Measurements from ENCODE around the gene RNASEL.

RNASEL gene

GRCh38 chr1:182620924-182621585 lies 32.0 kb upstream of the RNASEL start:
- no peak for DNase-seq

DNA sequence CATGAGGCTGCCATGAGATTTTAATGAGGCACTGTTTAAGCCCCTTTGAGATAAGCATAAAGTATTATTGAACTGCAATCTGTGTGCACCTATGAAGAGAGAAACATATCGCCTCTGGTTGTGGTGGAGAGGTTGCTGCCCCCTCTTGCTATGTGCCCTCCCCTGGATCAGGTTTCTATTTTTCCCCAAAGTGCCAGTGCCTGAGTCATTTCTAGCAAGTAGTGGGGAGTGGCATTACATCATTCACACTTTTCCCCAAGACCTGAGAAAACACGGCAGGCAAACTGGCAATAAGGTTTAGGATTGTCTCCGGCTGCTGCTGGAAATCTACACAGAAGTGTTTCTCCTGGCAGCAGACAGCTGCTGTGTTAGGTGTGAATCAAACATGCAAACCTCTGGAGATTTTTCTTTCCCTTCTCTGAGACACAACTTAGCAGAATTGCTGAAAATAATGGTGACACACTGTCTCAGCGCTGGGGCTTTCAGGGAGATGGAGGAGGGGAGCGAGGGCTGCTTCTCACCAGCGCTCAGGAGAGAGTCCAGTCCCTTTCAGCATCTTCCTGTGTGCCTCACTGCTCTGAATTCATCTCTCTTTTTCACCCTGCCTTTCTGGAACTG lies 28.8 kb upstream of the RNASEL start:
- peak in 2 of 3 experiments; percentile 30 to 60 for DNase-seq

DNA sequence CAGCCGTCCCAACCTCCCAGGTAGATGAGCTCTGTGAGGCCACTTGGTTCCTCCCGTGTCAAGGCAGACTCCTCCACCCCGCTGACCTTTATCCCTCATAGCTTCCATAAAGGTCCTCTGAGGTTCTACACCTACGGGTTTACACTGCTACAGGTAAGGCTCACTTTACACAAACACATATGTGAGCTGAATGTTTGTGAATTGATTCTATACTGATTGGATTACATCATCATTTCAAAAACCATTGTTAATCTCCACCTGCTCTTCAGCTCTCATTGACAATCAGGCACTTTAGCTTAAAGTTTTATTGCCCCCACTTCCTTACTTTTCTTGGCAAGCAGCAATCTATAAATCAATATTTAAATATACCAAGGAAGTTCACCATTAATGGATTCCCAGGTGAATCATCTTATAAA lies 28.0 kb upstream of the RNASEL start:
- peak in 2 of 3 experiments; percentile 56 to 68 for DNase-seq

- peak; percentile 93 to 99 (median 96) for DNase-seq
Measured at GRCh38 chr1:182616130-182617013, 27.3 kb upstream of the RNASEL start.

DNA sequence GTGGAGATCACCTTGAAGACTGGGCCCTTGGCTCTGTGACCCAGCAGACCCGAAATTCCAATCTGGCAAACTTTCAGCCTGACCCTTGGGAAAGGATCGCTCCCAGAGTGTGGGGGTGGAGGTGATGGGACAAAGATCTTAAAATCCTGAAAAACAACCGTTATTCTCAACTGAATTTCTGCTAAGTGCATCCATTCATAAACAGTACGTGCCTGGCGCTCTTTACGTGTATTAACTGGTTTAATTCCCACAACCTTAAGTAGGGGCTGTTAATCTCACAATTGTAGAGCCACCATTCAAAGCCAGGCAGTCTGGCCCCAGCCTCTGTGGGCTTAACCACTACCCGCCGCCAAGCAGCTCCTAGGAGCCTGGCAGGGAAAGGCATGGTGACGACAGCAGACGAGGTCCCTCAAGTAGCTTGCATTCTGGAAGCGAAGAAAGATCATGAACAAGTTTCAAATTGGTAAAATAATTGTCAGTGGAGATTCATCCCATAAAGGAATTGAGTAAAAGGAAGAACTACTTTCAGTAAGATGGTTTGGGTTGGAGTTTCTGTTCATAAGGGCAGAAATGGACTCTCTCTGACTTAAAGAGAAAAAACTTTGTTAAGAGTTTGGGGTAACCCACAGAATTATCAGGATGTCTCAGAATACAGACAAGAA lies 26.5 kb upstream of the RNASEL start:
- DNase-seq: peak in 2 of 3 experiments; percentile 83 to 89

GRCh38 chr1:182614796-182615454 lies 25.9 kb upstream of the RNASEL start:
- DNase-seq: peak; percentile 26 to 92 (median 88)

GRCh38 chr1:182611787-182612186 lies 22.7 kb upstream of the RNASEL start:
- peak; percentile 92 to 99 (median 97) for DNase-seq

DNA sequence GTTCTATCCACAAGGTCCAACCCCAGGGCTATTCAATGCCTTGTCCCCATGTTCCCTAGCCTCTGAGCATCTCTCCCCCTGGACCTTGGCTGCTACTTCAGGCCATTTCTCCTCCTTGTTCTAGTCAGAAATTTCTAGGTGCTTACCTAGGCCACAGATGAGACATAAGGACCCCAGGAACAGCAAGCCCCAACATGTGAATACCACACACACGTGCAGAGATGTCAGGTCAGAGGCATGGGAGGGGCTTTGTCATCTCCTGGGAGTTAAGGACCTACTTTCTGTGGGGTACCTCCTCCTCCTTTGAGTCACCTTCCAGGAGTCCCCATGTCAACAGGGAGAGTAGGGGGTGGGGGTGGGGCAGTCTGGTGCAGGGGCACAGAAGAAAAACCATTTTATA lies 22.3 kb upstream of the RNASEL start:
- peak in 1 of 3 experiments; percentile 77 for DNase-seq

- peak in 2 of 3 experiments; percentile 37 to 52 for DNase-seq
Measured at GRCh38 chr1:182610606-182611194, 21.6 kb upstream of the RNASEL start.

DNA sequence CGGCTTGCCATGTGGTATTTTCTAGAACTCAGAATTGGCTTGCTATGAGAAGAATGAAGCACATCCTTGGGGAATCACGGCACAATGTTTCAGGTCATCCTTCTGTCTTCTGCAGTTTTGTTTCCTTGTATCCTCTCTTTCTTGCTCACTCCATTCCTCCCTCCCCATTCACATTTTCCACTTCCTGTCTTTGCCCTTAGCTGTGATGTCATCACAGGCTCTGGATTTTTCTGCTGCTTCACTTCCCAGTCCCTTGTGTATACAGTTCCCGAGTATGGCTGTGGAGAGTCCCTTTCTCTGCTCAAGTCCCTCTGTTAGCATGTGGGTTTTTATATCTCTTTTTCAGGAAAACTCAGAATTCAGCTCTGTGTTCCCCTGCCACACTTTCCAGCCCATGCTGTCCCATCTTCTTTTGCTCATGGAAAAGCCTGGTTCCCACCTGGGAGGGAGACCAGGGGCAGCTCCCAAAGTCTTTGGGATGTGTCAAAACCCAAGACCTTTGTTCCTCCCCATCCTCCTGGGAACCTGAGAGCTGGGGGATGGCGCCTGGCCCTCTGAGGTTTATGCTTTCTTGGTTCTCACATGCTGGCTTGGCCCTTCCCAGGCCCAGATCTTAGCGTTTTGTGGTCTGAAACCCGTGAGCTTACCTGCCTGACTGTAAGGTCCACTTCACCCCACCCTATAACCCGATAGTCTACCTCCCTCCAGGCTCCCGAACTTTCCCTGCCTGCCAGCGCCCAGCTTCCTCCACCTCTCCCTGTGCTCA lies 20.0 kb upstream of the RNASEL start:
- peak in 1 of 3 experiments; percentile 22 for DNase-seq

- no peak for DNase-seq
Measured at GRCh38 chr1:182608236-182608635, 19.2 kb upstream of the RNASEL start.

GRCh38 chr1:182607566-182607965 lies 18.5 kb upstream of the RNASEL start:
- no peak for DNase-seq

DNA sequence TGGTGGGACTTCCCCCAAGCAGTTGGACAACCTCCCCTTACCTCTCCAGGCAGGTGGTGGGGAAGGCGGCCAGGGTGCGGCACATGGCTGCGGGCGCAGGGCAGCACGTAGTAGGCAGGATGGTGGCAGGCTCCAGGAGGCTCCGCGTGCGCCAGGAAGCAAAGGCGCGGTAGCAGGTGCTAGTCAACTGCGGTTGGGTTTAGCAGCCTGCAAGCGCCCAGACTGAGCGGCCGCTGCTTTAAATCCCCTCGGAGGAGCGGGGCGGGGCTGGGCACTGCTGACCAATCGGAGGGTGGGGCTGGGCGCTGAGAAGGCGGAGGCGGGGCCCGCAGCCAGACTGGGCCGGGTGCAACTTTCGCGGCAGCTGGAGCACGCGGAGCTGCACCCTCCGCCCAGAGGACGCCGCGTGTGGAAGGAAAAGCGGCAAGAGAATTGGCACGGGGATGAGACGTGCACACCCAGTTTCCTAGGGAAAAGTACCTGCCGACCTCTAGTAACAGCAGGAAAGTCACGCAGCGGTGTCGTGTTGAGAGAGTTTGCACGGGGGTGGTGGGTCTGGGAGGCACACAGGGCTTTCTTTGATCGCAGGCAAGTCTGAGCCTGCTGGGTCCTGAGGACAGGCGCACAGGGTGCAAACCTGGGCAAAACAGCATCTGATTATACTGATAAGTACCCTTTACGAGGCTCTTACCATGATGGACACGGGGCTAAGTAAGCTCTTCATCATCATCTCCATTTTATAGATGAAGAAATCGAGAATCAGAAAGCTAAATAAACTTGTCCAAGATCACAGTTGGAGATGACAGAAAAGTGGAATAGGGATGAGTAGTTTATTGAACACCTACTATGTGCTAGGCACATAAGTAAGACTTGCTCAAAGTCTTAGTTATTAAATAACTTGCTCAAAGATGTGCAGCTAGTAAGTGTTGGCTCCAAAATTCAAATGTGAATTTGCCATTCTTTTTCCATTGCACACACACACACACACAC lies 15.4 kb upstream of the RNASEL start, which contains the start of gene RGS16:
Gene RGS16 (minus strand): TSS at position 215 of the 990 bp plus-strand sequence. CDS start 130 bp downstream, at position 85.
- peak; percentile 94 to 98 (median 97) for DNase-seq

GRCh38 chr1:182603646-182604174 lies 14.7 kb upstream of the RNASEL start:
- DNase-seq: no peak

DNA sequence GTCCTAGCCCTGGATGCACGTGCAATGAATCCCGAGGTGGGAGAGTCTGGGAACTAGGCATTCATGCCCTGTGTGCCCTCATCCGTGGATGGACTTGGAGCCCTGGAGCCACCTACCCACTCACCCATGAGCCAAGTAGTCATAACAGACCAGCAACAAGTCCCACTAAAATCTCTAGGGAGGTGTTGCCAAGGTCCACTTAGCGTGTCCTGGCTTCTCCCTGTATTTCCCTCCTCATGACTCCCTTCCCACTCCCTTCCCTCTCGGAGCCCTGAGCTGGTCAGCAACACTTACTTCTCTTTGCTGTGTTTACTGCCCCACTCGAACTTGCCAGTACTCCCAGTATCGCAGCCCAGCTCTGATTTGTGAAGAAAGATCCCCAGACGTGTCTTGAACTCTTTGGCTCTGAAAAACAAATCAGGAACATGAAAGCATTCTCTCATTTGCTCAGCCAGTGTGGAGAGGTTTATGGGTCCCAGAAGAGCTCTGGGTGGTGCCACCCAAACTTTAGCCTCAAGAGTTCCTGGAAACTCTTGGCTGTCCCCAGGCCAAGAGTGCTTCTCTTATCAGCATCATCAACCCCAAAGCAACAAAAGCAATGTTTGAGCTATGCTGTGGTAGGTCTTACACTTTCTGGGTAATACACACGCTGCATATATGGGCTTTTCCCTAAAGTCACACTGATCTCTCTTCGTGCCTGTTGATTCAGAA lies 14.0 kb upstream of the RNASEL start:
- peak in 1 of 3 experiments; percentile 48 for DNase-seq

GRCh38 chr1:182601913-182602312 lies 12.9 kb upstream of the RNASEL start:
- DNase-seq: peak in 2 of 3 experiments; percentile 69 to 86

- peak; percentile 64 to 94 (median 93) for DNase-seq
Measured at GRCh38 chr1:182601416-182601786, 12.3 kb upstream of the RNASEL start.

DNA sequence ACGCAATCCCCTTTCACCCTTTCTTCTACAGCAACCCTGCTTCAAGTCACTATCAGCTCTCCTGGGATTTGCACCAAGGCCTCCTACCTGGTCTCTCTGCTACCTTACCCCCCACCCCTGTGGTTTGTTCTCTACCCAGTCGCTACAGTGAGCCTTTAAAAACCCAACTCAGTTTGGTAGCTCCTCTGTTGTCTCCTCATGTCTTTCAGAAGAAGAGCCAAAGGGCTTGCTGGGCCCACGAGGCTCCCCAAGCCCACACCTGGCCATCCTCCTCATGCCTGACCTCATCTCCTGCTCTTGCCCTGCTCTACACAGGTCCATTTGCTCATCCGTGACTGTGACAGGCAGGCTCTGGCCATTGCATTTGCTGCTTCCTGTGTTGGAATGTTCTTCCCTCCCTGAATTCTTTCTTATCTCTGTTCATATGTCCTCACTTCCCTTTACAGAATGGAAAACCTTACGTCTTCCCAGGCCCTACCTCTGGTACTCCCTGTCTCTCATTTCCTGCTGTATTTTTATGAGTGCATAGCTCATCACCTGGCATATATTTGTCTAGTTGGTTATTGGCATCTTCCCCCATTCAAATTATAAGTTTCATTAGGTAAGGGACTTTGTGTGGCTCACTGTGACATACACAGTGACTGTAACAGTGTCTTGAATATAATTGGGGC lies 11.8 kb upstream of the RNASEL start:
- no peak for DNase-seq

Data from NCI-H1417 (cell line).